Panc1 (cell line): ENCODE measurements around the gene SLC23A3. TPM values are rescaled to one million over a fixed set of nuclear protein-coding genes. Genes with fewer than 3 reads are reported as not detected.

Source experiments
- ATAC-seq: fragments of 200-7000 bp; cut with Tn5 transposase; 2 replicates; pipeline ENCODE4 v1.9.1; 2020; ENCODE audit warnings: mild to moderate bottlenecking, moderate library complexity
- BruUV-seq: library from RNA; stranded (reverse); fragments of 400-500 nt; replicated peaks from 2 replicates; lab custom pipeline; 2021; lab: Mats Ljungman, UMichigan
- CTCF ChIA-PET: fragments of 300-600 bp; sonication (Branson Sonifier 250); formaldehyde crosslinking; loops from one replicate; lab custom pipeline; 2022; ENCODE audit warnings: antibody characterized with exemption; lab: Charles Lee
- POLR2A ChIA-PET: fragments of 300-600 bp; sonication (Branson Sonifier 250); formaldehyde crosslinking; loops from one replicate; lab custom pipeline; 2022; ENCODE audit warnings: antibody characterized with exemption; lab: Charles Lee
- DNase-seq: peaks from one replicate; pipeline ENCODE4 v3.0.0-alpha.2; 2010; ENCODE audit warnings: low read depth, low spot score
- H3K27ac ChIP-seq: 2 replicates; pipeline ENCODE4 v1.5.1; 2011; ENCODE audit warnings: mild to moderate bottlenecking, low read length, inconsistent platforms
- H3K27me3 ChIP-seq: fragments of 200-500 bp; sonication (Bioruptor generic); 2 replicates; pipeline ENCODE4 v1.6.0; 2014; ENCODE audit warnings: low read length, inconsistent platforms; ENCODE audit not compliant: control insufficient read depth, insufficient read depth
- H3K36me3 ChIP-seq: fragments of 200-500 bp; sonication (Bioruptor generic); 2 replicates; pipeline ENCODE4 v1.5.1; 2014; ENCODE audit warnings: inconsistent platforms, mild to moderate bottlenecking, low read length, moderate library complexity; ENCODE audit not compliant: control insufficient read depth, insufficient read depth
- H3K4me1 ChIP-seq: 2 replicates; pipeline ENCODE4 v1.5.1; 2011; ENCODE audit warnings: inconsistent platforms, mild to moderate bottlenecking, low read length, moderate library complexity; ENCODE audit not compliant: control insufficient read depth, insufficient read depth
- H3K4me3 ChIP-seq, 2 experiments: 2 replicates each; pipeline ENCODE4 v1.5.1; 2011 to 2012; ENCODE audit warnings: low read depth in 2 of 2, low read length in 2 of 2, mild to moderate bottlenecking in 2 of 2, inconsistent platforms in 1 of 2, moderate library complexity in 1 of 2
- H3K9me3 ChIP-seq: fragments of 200-500 bp; sonication (Bioruptor generic); 2 replicates; pipeline ENCODE4 v1.5.1; 2014; ENCODE audit warnings: low read depth, mild to moderate bottlenecking, inconsistent platforms, low read length, moderate library complexity; ENCODE audit not compliant: control insufficient read depth, insufficient read depth
- POLR2AphosphoS5 ChIP-seq: IDR thresholded peaks from 2 replicates; pipeline ENCODE4 v1.6.1; 2012; ENCODE audit warnings: mild to moderate bottlenecking, low read depth, low read length, moderate library complexity
- SIN3A ChIP-seq: IDR thresholded peaks from 2 replicates; pipeline ENCODE4 v1.6.1; 2012; ENCODE audit warnings: low read depth, mild to moderate bottlenecking, low read length, moderate library complexity, borderline replicate concordance; ENCODE audit not compliant: insufficient read depth
- TCF7L2 ChIP-seq: IDR thresholded peaks from 2 replicates; pipeline ENCODE4 v1.6.1; 2011; ENCODE audit warnings: mild to moderate bottlenecking, low read depth, low read length, inconsistent platforms
- in situ Hi-C: cut with HindIII; loops from 2 replicates; pipeline ENCODE4 v1.10.0; 2016; ENCODE audit warnings: low sequenced_read_pairs, low pct_unique_long_range_greater_than_20kb
- intact Hi-C: fragments of 100-400 bp; cut with micrococcal nuclease; formaldehyde crosslinking; loops from one replicate; pipeline ENCODE4 v1.10.0; 2022; ENCODE audit not compliant: unreplicated experiment
- total RNA-seq: library from RNA; stranded (reverse); gene quantifications from one replicate; pipeline ENCODE4 v1.2.1, GENCODE V29; 2021; ENCODE audit not compliant: unreplicated experiment
- TF ChIP-seq, protein P1 (sequence below), 2 experiments: IDR thresholded peaks; 2 replicates each; pipeline ENCODE4 v1.6.1; 2011 to 2012; ENCODE audit warnings: low read depth in 2 of 2, control low read depth in 1 of 2, low read length in 1 of 2, mild to moderate bottlenecking in 1 of 2, moderate library complexity in 1 of 2; ENCODE audit not compliant: insufficient read depth in 1 of 2
- TF ChIP-seq, protein P2 (sequence below): fragments of 450-650 bp; IDR thresholded peaks from 2 replicates; pipeline ENCODE4 v1.5.1; 2017; ENCODE audit warnings: mild to moderate bottlenecking

Gene SLC23A3
- total RNA-seq, 1 experiment from 2014 or later: 3.3 TPM

DNA sequence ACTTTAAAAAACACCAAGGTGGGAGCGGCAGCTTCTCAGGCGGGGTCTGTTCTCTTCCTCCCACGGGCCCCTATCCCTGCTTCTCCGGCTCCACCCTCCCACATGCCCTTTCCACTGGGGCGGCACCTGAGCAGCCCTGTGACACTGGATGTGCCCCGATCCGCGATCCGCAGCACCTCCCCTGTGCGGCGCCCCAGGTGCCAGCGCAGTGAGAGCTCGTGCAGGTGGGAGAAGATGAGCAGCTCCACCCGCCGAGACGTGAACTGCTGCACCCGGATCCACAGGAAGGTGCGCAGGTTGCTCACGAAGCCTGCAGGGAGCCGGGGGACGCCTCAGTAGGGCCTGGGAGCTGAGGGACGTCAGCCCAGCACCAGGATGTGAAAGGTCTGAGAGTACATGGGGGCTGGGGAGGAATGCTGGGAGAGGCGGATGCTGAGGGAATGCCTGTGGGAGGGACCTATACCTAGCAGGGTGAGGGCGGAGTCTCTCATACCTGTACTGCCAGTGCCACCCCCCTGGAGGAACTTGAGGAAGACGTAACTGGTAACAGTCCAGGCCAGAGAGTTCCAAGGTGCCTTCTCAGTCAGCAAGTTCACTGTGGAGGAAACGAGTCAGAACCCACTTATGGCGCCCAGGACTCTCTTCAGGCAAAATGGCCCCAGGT, 46.2 kb upstream of the SLC23A3 start:
- no peak for DNase-seq
- POLR2A ChIA-PET: interaction anchor here (0.7 kb wide), 1 partner anchor 10 kb away, joined by 3 read pairs; no protein-coding TSS in a partner anchor
- TF ChIP-seq SIN3A (no peak), TCF7L2 (no peak), POLR2AphosphoS5 (no peak)
- TF ChIP-seq, protein P1, sequence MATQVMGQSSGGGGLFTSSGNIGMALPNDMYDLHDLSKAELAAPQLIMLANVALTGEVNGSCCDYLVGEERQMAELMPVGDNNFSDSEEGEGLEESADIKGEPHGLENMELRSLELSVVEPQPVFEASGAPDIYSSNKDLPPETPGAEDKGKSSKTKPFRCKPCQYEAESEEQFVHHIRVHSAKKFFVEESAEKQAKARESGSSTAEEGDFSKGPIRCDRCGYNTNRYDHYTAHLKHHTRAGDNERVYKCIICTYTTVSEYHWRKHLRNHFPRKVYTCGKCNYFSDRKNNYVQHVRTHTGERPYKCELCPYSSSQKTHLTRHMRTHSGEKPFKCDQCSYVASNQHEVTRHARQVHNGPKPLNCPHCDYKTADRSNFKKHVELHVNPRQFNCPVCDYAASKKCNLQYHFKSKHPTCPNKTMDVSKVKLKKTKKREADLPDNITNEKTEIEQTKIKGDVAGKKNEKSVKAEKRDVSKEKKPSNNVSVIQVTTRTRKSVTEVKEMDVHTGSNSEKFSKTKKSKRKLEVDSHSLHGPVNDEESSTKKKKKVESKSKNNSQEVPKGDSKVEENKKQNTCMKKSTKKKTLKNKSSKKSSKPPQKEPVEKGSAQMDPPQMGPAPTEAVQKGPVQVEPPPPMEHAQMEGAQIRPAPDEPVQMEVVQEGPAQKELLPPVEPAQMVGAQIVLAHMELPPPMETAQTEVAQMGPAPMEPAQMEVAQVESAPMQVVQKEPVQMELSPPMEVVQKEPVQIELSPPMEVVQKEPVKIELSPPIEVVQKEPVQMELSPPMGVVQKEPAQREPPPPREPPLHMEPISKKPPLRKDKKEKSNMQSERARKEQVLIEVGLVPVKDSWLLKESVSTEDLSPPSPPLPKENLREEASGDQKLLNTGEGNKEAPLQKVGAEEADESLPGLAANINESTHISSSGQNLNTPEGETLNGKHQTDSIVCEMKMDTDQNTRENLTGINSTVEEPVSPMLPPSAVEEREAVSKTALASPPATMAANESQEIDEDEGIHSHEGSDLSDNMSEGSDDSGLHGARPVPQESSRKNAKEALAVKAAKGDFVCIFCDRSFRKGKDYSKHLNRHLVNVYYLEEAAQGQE (IDR thresholded peaks at IDR 0.05; ENCODE audit: insufficient read depth in 1 of 2, low read depth in 2 of 2, low read length in 1 of 2): no peak
- no TSS peak for BruUV-seq
- intact Hi-C loops (loop anchor here (10.0 kb wide), 1 partner anchor 51 kb away; the partner anchor contains the start of gene NHEJ1), in situ Hi-C loops (no loop called here)
- peaks cover 10% of the 10 kb centered on the region for H3K4me1 ChIP-seq
- no peaks in the 10 kb centered on the region for H3K9me3 ChIP-seq
- no peak for ATAC-seq
- no peak overlapping the region for H3K4me3 ChIP-seq
- H3K36me3 ChIP-seq: 0 out of 2 replicates have a peak, but pooled peaks cover 2% of the 10 kb centered on the region
- H3K27me3 ChIP-seq: no peaks in the 10 kb centered on the region
- no peak overlapping the region for H3K27ac ChIP-seq
- CTCF ChIA-PET: no interaction called here

DNA sequence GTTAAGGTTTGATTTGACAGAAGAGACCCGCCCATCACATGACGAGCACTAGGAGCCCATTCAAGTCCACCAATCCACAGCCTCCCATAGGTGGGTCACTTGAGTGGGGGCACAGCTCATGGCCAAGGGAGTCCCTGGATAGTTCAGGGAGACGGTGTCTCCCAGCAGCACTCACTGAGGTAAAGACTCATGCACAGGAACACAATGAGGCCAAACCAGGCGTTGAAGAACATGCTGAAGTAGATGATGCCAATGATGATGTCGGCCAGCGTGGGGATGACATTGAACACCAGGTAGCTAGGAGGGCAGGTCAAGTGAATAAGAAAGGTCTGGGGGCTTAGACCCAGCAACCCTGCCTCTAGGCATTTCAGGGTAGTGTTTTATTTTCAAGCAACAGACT, 45.0 kb upstream of the SLC23A3 start:
- intact Hi-C loops: loop anchor here (10.0 kb wide), 1 partner anchor 50 kb away; the partner anchor contains the start of gene NHEJ1

More for the DNA sequence above, 45.0 kb upstream of the SLC23A3 start:
- DNase-seq (no peak), ATAC-seq (no peak)
- TF ChIP-seq POLR2AphosphoS5 (no peak), SIN3A (no peak), TCF7L2 (no peak)
- TF ChIP-seq, protein P1 (IDR thresholded peaks at IDR 0.05; ENCODE audit: insufficient read depth in 1 of 2, low read depth in 2 of 2, low read length in 1 of 2): no peak
- TF ChIP-seq, protein P2, sequence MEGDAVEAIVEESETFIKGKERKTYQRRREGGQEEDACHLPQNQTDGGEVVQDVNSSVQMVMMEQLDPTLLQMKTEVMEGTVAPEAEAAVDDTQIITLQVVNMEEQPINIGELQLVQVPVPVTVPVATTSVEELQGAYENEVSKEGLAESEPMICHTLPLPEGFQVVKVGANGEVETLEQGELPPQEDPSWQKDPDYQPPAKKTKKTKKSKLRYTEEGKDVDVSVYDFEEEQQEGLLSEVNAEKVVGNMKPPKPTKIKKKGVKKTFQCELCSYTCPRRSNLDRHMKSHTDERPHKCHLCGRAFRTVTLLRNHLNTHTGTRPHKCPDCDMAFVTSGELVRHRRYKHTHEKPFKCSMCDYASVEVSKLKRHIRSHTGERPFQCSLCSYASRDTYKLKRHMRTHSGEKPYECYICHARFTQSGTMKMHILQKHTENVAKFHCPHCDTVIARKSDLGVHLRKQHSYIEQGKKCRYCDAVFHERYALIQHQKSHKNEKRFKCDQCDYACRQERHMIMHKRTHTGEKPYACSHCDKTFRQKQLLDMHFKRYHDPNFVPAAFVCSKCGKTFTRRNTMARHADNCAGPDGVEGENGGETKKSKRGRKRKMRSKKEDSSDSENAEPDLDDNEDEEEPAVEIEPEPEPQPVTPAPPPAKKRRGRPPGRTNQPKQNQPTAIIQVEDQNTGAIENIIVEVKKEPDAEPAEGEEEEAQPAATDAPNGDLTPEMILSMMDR: no peak
- Histone ChIP-seq H3K36me3 (0 out of 2 replicates have a peak, but pooled peaks cover 2% of the 10 kb centered on the region), H3K27ac (no peak overlapping the region), H3K27me3 (no peaks in the 10 kb centered on the region), H3K4me3 (no peak overlapping the region), H3K4me1 (peaks cover 10% of the 10 kb centered on the region), H3K9me3 (no peaks in the 10 kb centered on the region)
- in situ Hi-C loops: no loop called here
- ChIA-PET POLR2A (no interaction called here), CTCF (no interaction called here)
- BruUV-seq: no TSS peak
